Measurements from ENCODE around the gene CYBA. TPM values are rescaled to one million over a fixed set of nuclear protein-coding genes. Genes with fewer than 3 reads are reported as not detected.
"Not testable (repeated sequence)": the region's sequence is repeated elsewhere in the genome, so short reads cannot be mapped to it uniquely, and the experiment has no call there.

Gene CYBA
- total RNA-seq, 2 experiments from 2014 or later, result 359 to 601 TPM

DNA sequence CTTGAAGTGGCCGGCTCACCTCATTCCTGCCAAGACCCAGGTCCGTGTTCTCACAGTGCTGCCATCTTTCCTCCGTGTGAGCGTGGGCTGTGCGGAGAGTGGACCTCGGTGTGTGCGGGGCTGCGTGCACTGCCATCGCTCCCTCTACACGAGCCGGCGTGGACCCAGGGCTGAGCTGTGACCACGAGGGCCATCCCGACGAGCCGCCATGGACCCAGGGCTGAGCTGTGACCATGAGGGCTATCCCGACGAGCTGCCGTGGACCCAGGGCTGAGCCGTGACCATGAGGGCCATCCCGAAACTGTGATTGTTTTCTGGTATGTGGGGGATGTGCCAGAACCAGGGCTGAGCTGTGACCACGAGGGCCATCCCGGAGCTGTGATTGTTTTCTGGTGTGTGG is 21.0 kb upstream of the CYBA start:
- Histone ChIP-seq H3K36me3 (ENCODE audit: insufficient read depth, low read length) (peaks cover 26% of the 10 kb centered on the region), H3K9me3 (ENCODE audit: low read length) (no peaks in the 10 kb centered on the region), H3K4me2 (ENCODE audit: low read length) (no peak overlapping the region), H3K27ac (ENCODE audit: low read depth, low read length, poor library complexity, severe bottlenecking) (no peak overlapping the region), H3K9me2 (ENCODE audit: insufficient read depth, low read length) (no peaks in the 10 kb centered on the region), H2AFZ (ENCODE audit: low read length) (no peak overlapping the region), H4K20me1 (ENCODE audit: insufficient read depth, low read length) (no peaks in the 10 kb centered on the region), H3K4me1 (ENCODE audit: insufficient read depth, low read length, poor library complexity, severe bottlenecking) (no peaks in the 10 kb centered on the region), H3K79me2 (ENCODE audit: insufficient read depth, low read depth, low read length) (no peaks in the 10 kb centered on the region), H3K4me3 (ENCODE audit: low read depth, low read length, poor library complexity, severe bottlenecking) (no peak overlapping the region)
- ChIA-PET CTCF (ENCODE audit: unreplicated experiment) (no interaction called here), POLR2A (no interaction called here)
- intact Hi-C loops (cut with micrococcal nuclease; ENCODE audit: unreplicated experiment), result no loop called here
- TF ChIP-seq, protein P1, sequence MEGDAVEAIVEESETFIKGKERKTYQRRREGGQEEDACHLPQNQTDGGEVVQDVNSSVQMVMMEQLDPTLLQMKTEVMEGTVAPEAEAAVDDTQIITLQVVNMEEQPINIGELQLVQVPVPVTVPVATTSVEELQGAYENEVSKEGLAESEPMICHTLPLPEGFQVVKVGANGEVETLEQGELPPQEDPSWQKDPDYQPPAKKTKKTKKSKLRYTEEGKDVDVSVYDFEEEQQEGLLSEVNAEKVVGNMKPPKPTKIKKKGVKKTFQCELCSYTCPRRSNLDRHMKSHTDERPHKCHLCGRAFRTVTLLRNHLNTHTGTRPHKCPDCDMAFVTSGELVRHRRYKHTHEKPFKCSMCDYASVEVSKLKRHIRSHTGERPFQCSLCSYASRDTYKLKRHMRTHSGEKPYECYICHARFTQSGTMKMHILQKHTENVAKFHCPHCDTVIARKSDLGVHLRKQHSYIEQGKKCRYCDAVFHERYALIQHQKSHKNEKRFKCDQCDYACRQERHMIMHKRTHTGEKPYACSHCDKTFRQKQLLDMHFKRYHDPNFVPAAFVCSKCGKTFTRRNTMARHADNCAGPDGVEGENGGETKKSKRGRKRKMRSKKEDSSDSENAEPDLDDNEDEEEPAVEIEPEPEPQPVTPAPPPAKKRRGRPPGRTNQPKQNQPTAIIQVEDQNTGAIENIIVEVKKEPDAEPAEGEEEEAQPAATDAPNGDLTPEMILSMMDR (conservative IDR thresholded peaks at IDR 0.05; ENCODE audit: low read length), result no peak
- TF ChIP-seq EZH2phosphoT487 (IDR thresholded peaks at IDR 0.05; ENCODE audit: borderline replicate concordance, low read depth, low read length), result no peak
- no TSS peak for BruUV-seq (replicated peaks)
- no peak for DNase-seq (ENCODE audit: low spot score)

DNA sequence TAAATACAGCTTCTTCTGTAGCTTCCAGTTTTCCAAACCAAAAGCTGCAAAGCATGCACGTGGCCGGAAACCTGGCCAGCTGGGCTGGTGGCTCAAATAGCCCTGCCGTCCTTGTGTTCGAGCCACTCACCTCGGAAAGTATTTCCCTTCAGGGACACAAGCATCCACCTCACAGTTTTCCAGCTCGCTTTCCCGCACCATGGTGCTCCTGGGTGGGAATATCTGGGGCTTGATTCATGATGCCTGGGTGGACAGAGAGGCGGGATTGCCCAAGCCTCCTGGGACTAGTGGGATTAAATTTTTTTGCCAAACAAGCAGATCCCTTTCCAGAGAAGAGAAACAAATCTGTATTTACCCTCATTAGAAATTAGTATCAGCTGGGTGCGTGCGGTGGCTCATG is 19.1 kb upstream of the CYBA start:
- no peak overlapping the region for H3K4me2 ChIP-seq (ENCODE audit: low read length)
- no peaks in the 10 kb centered on the region for H3K9me3 ChIP-seq (ENCODE audit: low read length)
- peaks cover 22% of the 10 kb centered on the region for H3K36me3 ChIP-seq (ENCODE audit: insufficient read depth, low read length)
- POLR2A ChIA-PET, result no interaction called here
- BruUV-seq (replicated peaks), result no TSS peak
- H3K4me1 ChIP-seq (ENCODE audit: insufficient read depth, low read length, poor library complexity, severe bottlenecking), result peaks cover 11% of the 10 kb centered on the region
- no peaks in the 10 kb centered on the region; the same call in 1 of the 2 replicates for H3K79me2 ChIP-seq (ENCODE audit: insufficient read depth, low read depth, low read length)
- CTCF ChIA-PET (ENCODE audit: unreplicated experiment), result no interaction called here
- intact Hi-C loops (cut with micrococcal nuclease; ENCODE audit: unreplicated experiment), result loop anchor here (10.0 kb wide), 1 partner anchor 215 kb away; the partner anchor contains the start of gene ZFPM1
- no peak for DNase-seq (ENCODE audit: low spot score)
- H2AFZ ChIP-seq (ENCODE audit: low read length), result no peak overlapping the region
- no peaks in the 10 kb centered on the region for H3K9me2 ChIP-seq (ENCODE audit: insufficient read depth, low read length)
- no peak overlapping the region for H3K27ac ChIP-seq (ENCODE audit: low read depth, low read length, poor library complexity, severe bottlenecking)
- TF ChIP-seq, protein P1 (conservative IDR thresholded peaks at IDR 0.05; ENCODE audit: low read length), result no peak
- no peak for TF ChIP-seq EZH2phosphoT487 (IDR thresholded peaks at IDR 0.05; ENCODE audit: borderline replicate concordance, low read depth, low read length)
- no peak overlapping the region for H3K4me3 ChIP-seq (ENCODE audit: low read depth, low read length, poor library complexity, severe bottlenecking)
- no peaks in the 10 kb centered on the region for H4K20me1 ChIP-seq (ENCODE audit: insufficient read depth, low read length)

GRCh38 chr16:88669493-88669892 is 18.6 kb upstream of the CYBA start:
- H3K36me3 ChIP-seq (ENCODE audit: insufficient read depth, low read length), result peaks cover 22% of the 10 kb centered on the region
- H3K9me3 ChIP-seq (ENCODE audit: low read length); DNase-seq (ENCODE audit: low spot score); H3K4me3 ChIP-seq (ENCODE audit: low read depth, low read length, poor library complexity, severe bottlenecking); CTCF ChIA-PET (ENCODE audit: unreplicated experiment); H2AFZ ChIP-seq (ENCODE audit: low read length); H3K79me2 ChIP-seq (ENCODE audit: insufficient read depth, low read depth, low read length); H3K9me2 ChIP-seq (ENCODE audit: insufficient read depth, low read length); POLR2A ChIA-PET; H4K20me1 ChIP-seq (ENCODE audit: insufficient read depth, low read length); BruUV-seq (replicated peaks); H3K4me2 ChIP-seq (ENCODE audit: low read length); H3K27ac ChIP-seq (ENCODE audit: low read depth, low read length, poor library complexity, severe bottlenecking): not testable (repeated sequence)
- peaks cover 15% of the 10 kb centered on the region for H3K4me1 ChIP-seq (ENCODE audit: insufficient read depth, low read length, poor library complexity, severe bottlenecking)
- intact Hi-C loops (cut with micrococcal nuclease; ENCODE audit: unreplicated experiment), result loop anchor here (10.0 kb wide), 1 partner anchor 215 kb away; the partner anchor contains the start of gene ZFPM1
